ENCODE measurements around the gene RAP1GAP. TPM values are rescaled to one million over a fixed set of nuclear protein-coding genes. Genes with fewer than 3 reads are reported as not detected.

Gene RAP1GAP
- total RNA-seq, 1 donor from 2014 or later = 1.1 TPM

DNA sequence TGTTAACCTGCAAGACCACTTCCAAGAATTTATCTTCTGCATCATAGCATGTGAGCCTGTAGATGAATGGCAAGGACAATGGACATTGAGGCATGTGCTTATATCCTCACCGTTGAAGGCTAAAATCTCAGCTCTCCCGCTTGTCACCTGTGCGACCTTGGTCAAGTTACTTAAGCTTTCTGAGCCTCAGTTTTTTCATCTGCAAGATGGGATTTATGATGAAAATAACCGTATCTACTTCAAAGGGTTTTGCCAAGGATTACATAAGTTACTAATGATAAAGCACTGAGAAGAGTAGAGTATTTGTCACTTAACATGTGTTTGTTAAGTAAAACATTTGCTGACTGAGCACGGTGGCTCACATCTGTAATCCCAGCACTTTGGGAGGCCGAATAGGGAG lies 14.9 kb downstream of the RAP1GAP start:
- TF ChIP-seq, protein P1, sequence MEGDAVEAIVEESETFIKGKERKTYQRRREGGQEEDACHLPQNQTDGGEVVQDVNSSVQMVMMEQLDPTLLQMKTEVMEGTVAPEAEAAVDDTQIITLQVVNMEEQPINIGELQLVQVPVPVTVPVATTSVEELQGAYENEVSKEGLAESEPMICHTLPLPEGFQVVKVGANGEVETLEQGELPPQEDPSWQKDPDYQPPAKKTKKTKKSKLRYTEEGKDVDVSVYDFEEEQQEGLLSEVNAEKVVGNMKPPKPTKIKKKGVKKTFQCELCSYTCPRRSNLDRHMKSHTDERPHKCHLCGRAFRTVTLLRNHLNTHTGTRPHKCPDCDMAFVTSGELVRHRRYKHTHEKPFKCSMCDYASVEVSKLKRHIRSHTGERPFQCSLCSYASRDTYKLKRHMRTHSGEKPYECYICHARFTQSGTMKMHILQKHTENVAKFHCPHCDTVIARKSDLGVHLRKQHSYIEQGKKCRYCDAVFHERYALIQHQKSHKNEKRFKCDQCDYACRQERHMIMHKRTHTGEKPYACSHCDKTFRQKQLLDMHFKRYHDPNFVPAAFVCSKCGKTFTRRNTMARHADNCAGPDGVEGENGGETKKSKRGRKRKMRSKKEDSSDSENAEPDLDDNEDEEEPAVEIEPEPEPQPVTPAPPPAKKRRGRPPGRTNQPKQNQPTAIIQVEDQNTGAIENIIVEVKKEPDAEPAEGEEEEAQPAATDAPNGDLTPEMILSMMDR (IDR thresholded peaks at IDR 0.05; ENCODE audit: insufficient read depth, low read length, severe bottlenecking) = no peak
- FAIRE-seq = no peak
- DNase-seq (ENCODE audit: low read depth) = no peak
- Histone ChIP-seq H3K4me3 (ENCODE audit: low read depth, low read length) (no peak overlapping the region), H3K27me3 (ENCODE audit: control insufficient read depth, insufficient read depth, low read length) (peaks cover 9% of the 10 kb centered on the region), H3K36me3 (ENCODE audit: control insufficient read depth, insufficient read depth, low read length) (no peaks in the 10 kb centered on the region)

DNA sequence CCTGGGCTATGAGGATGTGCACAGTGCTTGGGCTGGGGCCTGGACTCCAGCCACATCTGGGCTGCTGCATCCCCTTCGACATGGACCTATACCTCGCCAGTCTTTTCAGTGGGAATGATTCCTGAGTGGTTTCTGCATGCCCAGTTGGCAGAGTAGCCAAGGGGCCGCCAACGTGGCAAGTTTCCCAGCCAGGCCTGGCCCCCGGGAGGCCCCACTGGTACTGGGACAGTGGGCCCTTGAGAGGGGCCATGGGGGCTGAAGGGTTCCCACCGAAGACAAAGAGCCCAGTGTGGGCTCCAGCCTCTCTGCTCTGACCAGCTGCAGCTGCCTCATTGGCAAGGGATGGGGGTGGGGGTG lies 15.4 kb downstream of the RAP1GAP start:
- H3K36me3 ChIP-seq (ENCODE audit: control insufficient read depth, insufficient read depth, low read length) = no peaks in the 10 kb centered on the region
- no peak overlapping the region for H3K4me3 ChIP-seq (ENCODE audit: low read depth, low read length)
- no peak for FAIRE-seq

DNA sequence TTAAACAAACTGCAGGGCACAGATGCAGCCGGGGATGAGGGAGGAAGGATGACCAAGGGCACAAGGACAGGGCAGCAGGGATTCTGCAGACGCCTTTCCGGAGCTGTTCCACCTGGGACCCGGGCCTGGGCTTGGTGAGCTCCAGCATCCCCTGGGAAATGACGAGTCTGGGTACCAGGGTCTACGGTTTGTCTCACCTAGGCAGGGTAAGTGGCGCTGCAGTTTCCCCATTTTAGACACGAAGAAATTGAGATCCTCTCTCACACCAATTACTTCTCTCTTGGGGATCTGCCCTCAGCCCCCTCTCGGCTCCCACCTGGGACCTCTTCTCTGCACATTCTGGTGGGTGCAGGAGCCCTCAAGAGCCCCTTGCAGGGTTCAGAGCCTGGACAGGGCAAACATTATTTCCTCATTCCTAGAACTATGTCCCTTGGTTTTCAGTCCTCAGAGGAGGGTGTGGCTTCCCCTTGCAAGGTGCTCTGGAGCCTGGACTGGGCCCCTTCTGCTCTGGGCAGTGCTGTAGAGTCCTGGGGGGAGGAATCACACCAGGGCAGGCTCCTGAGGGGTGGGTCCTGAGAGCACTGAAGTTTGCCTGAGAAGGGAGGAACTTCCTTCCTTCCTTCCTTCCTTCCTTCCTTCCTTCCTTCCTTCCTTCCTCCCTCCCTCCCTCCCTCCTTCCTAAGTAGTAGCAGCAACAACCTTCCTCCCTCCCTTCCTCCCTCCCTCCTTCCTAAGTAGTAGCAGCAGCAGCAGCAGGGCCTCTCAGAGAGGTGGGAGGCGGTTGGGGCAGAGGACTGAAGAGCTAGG lies 16.0 kb downstream of the RAP1GAP start:
- Histone ChIP-seq H3K36me3 (ENCODE audit: control insufficient read depth, insufficient read depth, low read length) (no peaks in the 10 kb centered on the region), H3K4me3 (ENCODE audit: low read depth, low read length) (no peak overlapping the region), H3K27me3 (ENCODE audit: control insufficient read depth, insufficient read depth, low read length) (peaks cover 9% of the 10 kb centered on the region)
- FAIRE-seq (no peak), DNase-seq (ENCODE audit: low read depth) (no peak)
- TF ChIP-seq, protein P1 (IDR thresholded peaks at IDR 0.05; ENCODE audit: insufficient read depth, low read length, severe bottlenecking) = no peak

More for the DNA sequence above, 15.4 kb downstream of the RAP1GAP start:
- TF ChIP-seq, protein P1 (IDR thresholded peaks at IDR 0.05; ENCODE audit: insufficient read depth, low read length, severe bottlenecking) = no peak
- peaks cover 9% of the 10 kb centered on the region for H3K27me3 ChIP-seq (ENCODE audit: control insufficient read depth, insufficient read depth, low read length)
- DNase-seq (ENCODE audit: low read depth) = no peak

DNA sequence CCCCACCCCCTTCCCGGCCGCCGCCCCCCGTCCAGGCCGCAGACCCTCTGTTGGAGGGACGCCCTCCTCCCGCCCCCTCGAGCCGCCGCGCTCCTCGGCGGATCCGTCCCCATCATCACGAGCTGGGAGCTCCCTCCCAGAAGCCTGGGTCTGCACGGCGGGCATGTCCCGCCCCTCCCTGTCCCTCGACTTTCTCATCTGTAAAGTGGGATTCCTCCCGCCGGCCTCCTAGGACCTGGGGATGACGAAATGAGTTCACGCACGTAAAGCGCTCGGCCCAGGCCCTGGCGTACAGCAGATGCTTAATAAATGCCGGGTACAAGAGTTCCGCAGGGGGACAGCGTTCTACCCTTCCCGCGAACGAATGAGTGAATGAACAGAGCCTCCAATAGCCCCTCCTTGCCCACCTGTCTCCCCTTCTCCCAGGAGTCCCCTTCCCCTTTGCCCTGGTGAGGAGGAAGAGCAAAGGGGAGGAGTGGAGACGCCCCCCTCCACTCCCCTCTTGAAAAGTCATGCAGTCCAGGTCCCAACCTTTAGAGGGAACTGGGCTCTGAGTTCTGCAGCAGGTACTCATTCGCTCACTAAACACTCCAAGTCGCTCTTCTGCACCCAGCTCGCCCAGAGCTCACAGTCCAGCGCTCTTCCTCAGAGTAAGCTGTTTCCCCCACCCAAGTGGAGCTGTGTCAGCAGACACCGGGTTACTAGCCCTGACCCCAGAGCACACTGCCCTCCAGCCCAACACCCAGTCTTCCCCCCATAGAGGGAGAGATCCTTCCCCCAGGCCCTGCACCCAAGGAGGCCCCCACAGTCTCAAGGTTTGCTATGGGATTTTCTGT lies 16.8 kb downstream of the RAP1GAP start:
- no peak overlapping the region for H3K4me3 ChIP-seq (ENCODE audit: low read depth, low read length)
- TF ChIP-seq, protein P1 (IDR thresholded peaks at IDR 0.05; ENCODE audit: insufficient read depth, low read length, severe bottlenecking) = no peak
- peaks cover 9% of the 10 kb centered on the region for H3K27me3 ChIP-seq (ENCODE audit: control insufficient read depth, insufficient read depth, low read length)
- FAIRE-seq (no peak), DNase-seq (ENCODE audit: low read depth) (no peak)
- H3K36me3 ChIP-seq (ENCODE audit: control insufficient read depth, insufficient read depth, low read length) = no peaks in the 10 kb centered on the region

DNA sequence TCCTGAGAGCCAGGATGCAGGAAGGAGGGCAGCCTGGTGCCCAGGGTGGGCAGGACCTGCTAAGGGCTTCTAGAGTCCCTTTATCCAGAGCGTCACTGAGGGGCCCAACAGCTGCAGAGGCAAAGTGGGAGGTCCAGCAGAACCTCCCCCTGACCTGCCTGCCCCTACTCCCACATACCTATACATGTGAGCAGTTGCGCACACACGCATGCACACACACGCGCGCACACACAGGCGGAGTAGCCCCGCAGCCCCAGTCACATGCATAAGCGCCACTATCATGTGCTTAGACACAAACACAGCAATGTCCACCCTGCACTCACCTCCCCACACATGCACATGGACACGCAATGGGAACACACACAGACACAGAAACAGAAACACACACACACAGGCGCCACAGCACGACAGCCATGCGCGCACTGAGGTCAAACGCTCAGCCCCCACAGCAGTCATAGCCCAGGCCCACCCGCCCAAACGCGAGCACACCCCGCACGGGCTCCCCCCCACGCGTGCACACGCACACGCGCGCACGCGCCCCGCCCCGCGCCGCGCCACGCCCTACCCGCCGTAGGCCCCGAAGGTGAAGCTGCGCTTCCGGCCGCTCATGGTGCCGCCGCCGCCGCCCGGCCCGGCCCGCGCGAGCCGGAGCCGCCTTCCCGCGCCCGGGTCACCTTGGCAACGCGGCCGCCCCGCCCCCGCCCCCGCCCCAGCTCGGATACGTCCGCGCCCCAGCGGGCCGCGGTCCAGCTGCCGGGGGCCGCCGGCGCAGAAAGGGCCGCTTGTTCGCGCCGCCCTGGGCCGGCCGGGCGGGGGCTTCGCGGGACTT lies 17.7 kb downstream of the RAP1GAP start:
- peaks cover 9% of the 10 kb centered on the region for H3K27me3 ChIP-seq (ENCODE audit: control insufficient read depth, insufficient read depth, low read length)
- H3K4me3 ChIP-seq (ENCODE audit: low read depth, low read length) = peak overlapping the region; percentile 38
- DNase-seq (ENCODE audit: low read depth) (no peak), FAIRE-seq (no peak)
- no peaks in the 10 kb centered on the region for H3K36me3 ChIP-seq (ENCODE audit: control insufficient read depth, insufficient read depth, low read length)
- TF ChIP-seq, protein P1 (IDR thresholded peaks at IDR 0.05; ENCODE audit: insufficient read depth, low read length, severe bottlenecking) = no peak
